B cell (primary cell): ENCODE results near the gene NHERF2. TPM values are rescaled to one million over a fixed set of nuclear protein-coding genes. Genes with fewer than 3 reads are reported as not detected.

Source experiments
- ATAC-seq: fragments of 200-7000 bp; cut with Tn5 transposase; one replicate; pipeline ENCODE4 v1.10.0; 2021; ENCODE audit warnings: low read depth, mild to moderate bottlenecking, moderate number of reproducible peaks, moderate library complexity
- CTCF ChIA-PET: fragments of 350-600 bp; sonication (Branson Sonifier 250); formaldehyde crosslinking; loops from one replicate; lab custom pipeline; 2021; ENCODE audit warnings: antibody characterized with exemption, inconsistent platforms; lab: Charles Lee
- POLR2A ChIA-PET: fragments of 350-600 bp; sonication (Branson Sonifier 250); formaldehyde crosslinking; loops from one replicate; lab custom pipeline; 2021; ENCODE audit warnings: antibody characterized with exemption; lab: Charles Lee
- DNase-seq: peaks from one replicate; pipeline ENCODE4 v3.0.0; 2013
- H2AFZ ChIP-seq: 2 replicates; pipeline ENCODE4 v1.6.1; 2012; ENCODE audit warnings: mild to moderate bottlenecking, low read depth, low read length; ENCODE audit not compliant: insufficient read depth, poor library complexity, severe bottlenecking
- H3K27ac ChIP-seq, 2 donors: 1 replicate in 1 of 2; 2 replicates in 1 of 2; pipeline ENCODE4 v1.5.1; 2012 to 2013; ENCODE audit warnings: low read length in 2 of 2, mild to moderate bottlenecking in 2 of 2, moderate library complexity in 1 of 2
- H3K27me3 ChIP-seq, 4 experiments: fragments of 200-600 bp in 1 of 4; sonication (generic) in 1 of 4; replicated peaks in 1 of 4; 1 replicate in 2 of 4; 2 replicates in 2 of 4; pipeline versions ENCODE4 v1.6.1 to v1.7.0; 2013 to 2016; ENCODE audit warnings: low read length in 3 of 4, mild to moderate bottlenecking in 2 of 4, mixed read lengths in 1 of 4, moderate library complexity in 1 of 4; ENCODE audit not compliant: insufficient read depth in 4 of 4, control insufficient read depth in 3 of 4; ENCODE audit errors: control extremely low read depth in 1 of 4
- H3K36me3 ChIP-seq, 2 experiments: replicated peaks in 1 of 2; 1 replicate in 1 of 2; 2 replicates in 1 of 2; pipeline versions ENCODE4 v1.6.1 to v1.7.1; 2013; ENCODE audit warnings: low read length in 1 of 2; ENCODE audit not compliant: insufficient read depth in 2 of 2, control insufficient read depth in 1 of 2; ENCODE audit errors: control extremely low read depth in 1 of 2, extremely low read depth in 1 of 2
- H3K4me1 ChIP-seq, 2 donors: fragments of 200-600 bp in 1 of 2; sonication (generic) in 1 of 2; 1 replicate in 1 of 2; 2 replicates in 1 of 2; pipeline versions ENCODE4 v1.5.1 to v1.6.1; 2013 to 2017; ENCODE audit warnings: low read length in 2 of 2; ENCODE audit not compliant: control insufficient read depth in 2 of 2, insufficient read depth in 2 of 2
- H3K4me2 ChIP-seq: replicated peaks from 2 replicates; pipeline ENCODE3; 2012; ENCODE audit warnings: mild to moderate bottlenecking, low read depth, low read length; ENCODE audit not compliant: poor library complexity, severe bottlenecking
- H3K4me3 ChIP-seq, 5 experiments: fragments of 200-600 bp in 1 of 5; sonication (generic) in 1 of 5; 1 replicate in 3 of 5; 2 replicates in 2 of 5; pipeline versions ENCODE4 v1.5.1 to v1.7.0; 2011 to 2016; ENCODE audit warnings: low read length in 4 of 5, mild to moderate bottlenecking in 4 of 5, low read depth in 2 of 5, control low read depth in 1 of 5, moderate library complexity in 1 of 5; ENCODE audit not compliant: insufficient read depth in 1 of 5; ENCODE audit errors: control extremely low read depth in 1 of 5, extremely low read depth in 1 of 5
- H3K79me2 ChIP-seq: fragments of 200-600 bp; sonication (generic); one replicate; pipeline ENCODE4 v1.6.0; 2016; ENCODE audit warnings: low read length; ENCODE audit not compliant: control insufficient read depth, insufficient read depth
- H3K9ac ChIP-seq: fragments of 200-600 bp; sonication (generic); 2 replicates; pipeline ENCODE4 v1.6.1; 2017; ENCODE audit warnings: mild to moderate bottlenecking, low read length, moderate library complexity
- H3K9me3 ChIP-seq, 3 donors: one replicate each; pipeline versions ENCODE4 v1.6.1 to v1.7.1; 2013; ENCODE audit warnings: low read length in 2 of 3; ENCODE audit not compliant: control insufficient read depth in 2 of 3, insufficient read depth in 1 of 3; ENCODE audit errors: control extremely low read depth in 1 of 3
- H4K20me1 ChIP-seq: 2 replicates; pipeline ENCODE4 v1.6.0; 2012; ENCODE audit warnings: mild to moderate bottlenecking, low read length; ENCODE audit not compliant: insufficient read depth, control insufficient read depth, poor library complexity, severe bottlenecking
- H3K27ac Mint-ChIP-seq: one replicate; pipeline ENCODE4 v1.8.0; 2021; ENCODE audit warnings: mixed read lengths
- H3K27me3 Mint-ChIP-seq: one replicate; pipeline ENCODE4 v1.8.0; 2021; ENCODE audit warnings: mixed read lengths
- H3K4me1 Mint-ChIP-seq: one replicate; pipeline ENCODE4 v1.8.0; 2021; ENCODE audit warnings: mixed read lengths
- H3K4me3 Mint-ChIP-seq: one replicate; pipeline ENCODE4 v1.8.0; 2021; ENCODE audit warnings: mixed read lengths
- H3K9me3 Mint-ChIP-seq: one replicate; pipeline ENCODE4 v1.8.0; 2022; ENCODE audit warnings: mixed read lengths; ENCODE audit not compliant: insufficient read depth
- CTCF ChIP-seq: fragments of 200-600 bp; IDR thresholded peaks from one replicate; pipeline ENCODE4 v1.8.0; 2022; ENCODE audit warnings: antibody characterized with exemption, mild to moderate bottlenecking
- EZH2 ChIP-seq: IDR thresholded peaks from 2 replicates; pipeline ENCODE4 v1.6.1; 2012; ENCODE audit warnings: borderline replicate concordance, low read depth, mild to moderate bottlenecking, moderate library complexity, low read length; ENCODE audit not compliant: insufficient read depth, poor library complexity, severe bottlenecking
- WGBS: methylation state at CpG from one replicate; pipeline ENCODE4 v1.1.5; 2013; ENCODE audit warnings: missing lambda C conversion rate; ENCODE audit not compliant: insufficient coverage; 5-methylcytosine and 5-hydroxymethylcytosine counted together
- intact Hi-C: fragments of 100-400 bp; cut with micrococcal nuclease; formaldehyde crosslinking; loops from one replicate; pipeline ENCODE4 v1.10.0; 2022
- polyA plus RNA-seq: library from polyadenylated mRNA; depleted of rRNA; stranded (reverse); fragments of >200 nt; gene quantifications from 2 replicates; pipeline ENCODE4 v1.2.3, GENCODE V29; 2012
- total RNA-seq, 2 donors: library from RNA; stranded (reverse); fragments of 120-200 nt in 1 of 2; gene quantifications; 1 replicate in 1 of 2; 2 replicates in 1 of 2; pipeline versions ENCODE4 v1.2.3 to v1.2.4, GENCODE V29; 2013 to 2022

NHERF2 gene
- total and polyA plus RNA-seq, 2 donors (not counting 1 experiment from before 2014, with no cell fraction given), result 1.8 to 2.2 TPM

- H3K4me3 ChIP-seq, result no peak overlapping the region
- Mint-ChIP-seq H3K4me3 (no peak overlapping the region), H3K4me1 (no peaks in the 10 kb centered on the region), H3K27me3 (no peaks in the 10 kb centered on the region), H3K9me3 (no peaks in the 10 kb centered on the region), H3K27ac (no peak overlapping the region)
- H3K4me1 ChIP-seq, result no peaks in the 10 kb centered on the region
- TF ChIP-seq CTCF (no peak), EZH2 (no peak)
- H3K9ac ChIP-seq, result no peak overlapping the region
- 92% methylated on average over 5 of the region's 10 CpGs for WGBS
- H3K4me2 ChIP-seq, result no peak overlapping the region
- peaks cover 0 to 46% of the 10 kb centered on the region in 2 experiments for H3K36me3 ChIP-seq
- H3K27ac ChIP-seq, result no peak overlapping the region
- CTCF ChIA-PET, result interaction anchor here (1.2 kb wide), 1 partner anchor 82 kb away, joined by 3 read pairs; no protein-coding TSS in a partner anchor
- no peaks in the 10 kb centered on the region for H3K79me2 ChIP-seq
- ATAC-seq (no peak), DNase-seq (no peak)
- H3K27me3 ChIP-seq, result no peaks in the 10 kb centered on the region
- H3K9me3 ChIP-seq, result no peaks in the 10 kb centered on the region
- no peaks in the 10 kb centered on the region for H4K20me1 ChIP-seq
- no peak overlapping the region for H2AFZ ChIP-seq
- intact Hi-C loops, result no loop called here
- POLR2A ChIA-PET, result no interaction called here
Measured at GRCh38 chr16:2058872-2059271, 32.2 kb downstream of the NHERF2 start.

- Histone ChIP-seq H3K79me2 (no peaks in the 10 kb centered on the region), H3K36me3 (peaks cover 0 to 36% of the 10 kb centered on the region in 2 experiments), H3K9me3 (no peaks in the 10 kb centered on the region), H3K4me1 (no peaks in the 10 kb centered on the region), H3K4me3 (no peak overlapping the region), H4K20me1 (no peaks in the 10 kb centered on the region), H3K9ac (no peak overlapping the region), H3K27ac (no peak overlapping the region), H2AFZ (no peak overlapping the region), H3K4me2 (no peak overlapping the region), H3K27me3 (no peaks in the 10 kb centered on the region)
- Mint-ChIP-seq H3K27ac (no peak overlapping the region), H3K27me3 (no peaks in the 10 kb centered on the region), H3K9me3 (no peaks in the 10 kb centered on the region), H3K4me1 (no peaks in the 10 kb centered on the region), H3K4me3 (no peak overlapping the region)
- no peak for TF ChIP-seq EZH2
- TF ChIP-seq CTCF, result no peak
- ChIA-PET POLR2A (no interaction called here), CTCF (no interaction called here)
- WGBS, result 93% methylated on average over 17 of the region's 17 CpGs
- no peak for ATAC-seq
- DNase-seq, result no peak
- intact Hi-C loops, result no loop called here
Measured at GRCh38 chr16:2060346-2060745, 33.6 kb downstream of the NHERF2 start.
